Peyer's patch (tissue), 4 donors: ENCODE data around the gene TNIK. TPM values are rescaled to one million over a fixed set of nuclear protein-coding genes. Genes with fewer than 3 reads are reported as not detected.

Experiments
- DNase-seq, 3 donors: peaks; one replicate each; pipeline ENCODE4 v3.0.0-alpha.2; 2017 to 2019
- H3K27ac ChIP-seq, 4 donors: fragments of 200-600 bp; sonication (generic); one replicate each; pipeline ENCODE4 v1.5.1; 2016 to 2019
- H3K27me3 ChIP-seq, 2 donors: fragments of 200-600 bp; sonication (generic); one replicate each; pipeline ENCODE4 v1.5.1; 2019
- H3K36me3 ChIP-seq, 3 donors: fragments of 200-600 bp; sonication (generic); one replicate each; pipeline ENCODE4 v1.5.1; 2016 to 2019
- H3K4me1 ChIP-seq, 4 donors: fragments of 200-600 bp; sonication (generic); one replicate each; pipeline ENCODE4 v1.5.1; 2016 to 2019
- H3K4me3 ChIP-seq, 4 donors: fragments of 200-600 bp; sonication (generic); 1 replicate in 3 of 4; 2 replicates in 1 of 4; pipeline ENCODE4 v1.5.1; 2016 to 2019; ENCODE audit warnings: mild to moderate bottlenecking in 1 of 4
- H3K9me3 ChIP-seq, 4 donors: fragments of 200-600 bp; sonication (generic); one replicate each; pipeline ENCODE4 v1.5.1; 2016 to 2019; ENCODE audit warnings: mild to moderate bottlenecking in 1 of 4
- CTCF ChIP-seq, 6 experiments: fragments of 450-650 bp in 4 of 6; fragments of 200-600 bp in 2 of 6; sonication (generic) in 1 of 6; IDR thresholded peaks; one replicate each; pipeline ENCODE4 v1.5.1; 2017 to 2019; ENCODE audit warnings: antibody characterized with exemption in 6 of 6, mild to moderate bottlenecking in 3 of 6, moderate library complexity in 1 of 6
- POLR2A ChIP-seq, 2 donors: fragments of 450-650 bp; IDR thresholded peaks; one replicate each; pipeline ENCODE4 v1.5.1; 2017; ENCODE audit warnings: antibody characterized with exemption in 2 of 2, mild to moderate bottlenecking in 2 of 2, moderate library complexity in 2 of 2
- total RNA-seq, 4 donors: library from RNA; depleted of rRNA; stranded (reverse); fragments of >200 nt; gene quantifications; one replicate each; pipeline ENCODE4 v1.1.0, GENCODE V29; 2016

The TNIK gene
- total RNA-seq, 4 donors from 2014 or later = 37.1 to 84.8 (median 74.4) TPM

GRCh38 chr3:171412473-171412872, 47.7 kb downstream of the TNIK start:
- Histone ChIP-seq H3K27me3 (no peaks in the 10 kb centered on the region), H3K4me3 (no peak overlapping the region), H3K4me1 (no peaks in the 10 kb centered on the region), H3K9me3 (no peaks in the 10 kb centered on the region), H3K27ac (no peak overlapping the region), H3K36me3 (no peaks in the 10 kb centered on the region)
- no peak for DNase-seq
- TF ChIP-seq CTCF (IDR thresholded peaks at IDR 0.05) = no peak
- no peak for TF ChIP-seq POLR2A (IDR thresholded peaks at IDR 0.05)

- Histone ChIP-seq H3K36me3 (no peaks in the 10 kb centered on the region), H3K9me3 (no peaks in the 10 kb centered on the region), H3K27ac (no peak overlapping the region), H3K27me3 (no peaks in the 10 kb centered on the region), H3K4me1 (no peaks in the 10 kb centered on the region), H3K4me3 (no peak overlapping the region)
- TF ChIP-seq POLR2A (IDR thresholded peaks at IDR 0.05) (no peak), CTCF (IDR thresholded peaks at IDR 0.05) (no peak)
- DNase-seq = no peak
These were observed 48.2 kb downstream of the TNIK start for GRCh38 chr3:171412054-171412453.

- Histone ChIP-seq H3K27me3 (no peaks in the 10 kb centered on the region), H3K4me1 (no peaks in the 10 kb centered on the region), H3K9me3 (no peaks in the 10 kb centered on the region), H3K36me3 (no peaks in the 10 kb centered on the region), H3K27ac (no peak overlapping the region), H3K4me3 (no peak overlapping the region)
- DNase-seq = no peak
- TF ChIP-seq CTCF (IDR thresholded peaks at IDR 0.05) (no peak), POLR2A (IDR thresholded peaks at IDR 0.05) (no peak)
These were observed 50.0 kb downstream of the TNIK start for GRCh38 chr3:171410186-171410585.

GRCh38 chr3:171407759-171408158, 52.4 kb downstream of the TNIK start:
- Histone ChIP-seq H3K27me3 (no peaks in the 10 kb centered on the region), H3K27ac (no peak overlapping the region), H3K9me3 (no peaks in the 10 kb centered on the region), H3K4me1 (no peaks in the 10 kb centered on the region), H3K36me3 (no peaks in the 10 kb centered on the region), H3K4me3 (no peak overlapping the region)
- DNase-seq = no peak
- no peak for TF ChIP-seq CTCF (IDR thresholded peaks at IDR 0.05)
- no peak for TF ChIP-seq POLR2A (IDR thresholded peaks at IDR 0.05)

GRCh38 chr3:171404376-171404967, 55.7 kb downstream of the TNIK start:
- Histone ChIP-seq H3K4me3 (no peak overlapping the region), H3K36me3 (no peaks in the 10 kb centered on the region), H3K27ac (no peak overlapping the region), H3K4me1 (peaks cover 0 to 6% (median 0%) of the 10 kb centered on the region in 4 donors), H3K9me3 (no peaks in the 10 kb centered on the region), H3K27me3 (no peaks in the 10 kb centered on the region)
- TF ChIP-seq POLR2A (IDR thresholded peaks at IDR 0.05) = no peak
- TF ChIP-seq CTCF (IDR thresholded peaks at IDR 0.05) = no peak
- DNase-seq = no peak

GRCh38 chr3:171402281-171402680, 57.9 kb downstream of the TNIK start:
- no peak for DNase-seq
- H3K27ac ChIP-seq = no peak overlapping the region

More at GRCh38 chr3:171402281-171402680, 57.9 kb downstream of the TNIK start:
- H3K9me3 ChIP-seq = no peaks in the 10 kb centered on the region
- TF ChIP-seq CTCF (IDR thresholded peaks at IDR 0.05) = no peak
- TF ChIP-seq POLR2A (IDR thresholded peaks at IDR 0.05) = no peak
- H3K36me3 ChIP-seq = no peaks in the 10 kb centered on the region
- peaks cover 0 to 6% (median 0%) of the 10 kb centered on the region in 4 donors for H3K4me1 ChIP-seq
- H3K27me3 ChIP-seq = no peaks in the 10 kb centered on the region
- H3K4me3 ChIP-seq = no peak overlapping the region
